GM18858 (cell line): Measurements from ENCODE around the gene GPR15.
A peak's percentile ranks its signal among the peaks of the same experiment; 100 is the strongest.

Experiments
- ATAC-seq: cut with Tn5 transposase; IDR thresholded peaks from one replicate; pipeline ENCODE4 v1.9.1; 2021; ENCODE audit not compliant: unreplicated experiment

The GPR15 gene

DNA sequence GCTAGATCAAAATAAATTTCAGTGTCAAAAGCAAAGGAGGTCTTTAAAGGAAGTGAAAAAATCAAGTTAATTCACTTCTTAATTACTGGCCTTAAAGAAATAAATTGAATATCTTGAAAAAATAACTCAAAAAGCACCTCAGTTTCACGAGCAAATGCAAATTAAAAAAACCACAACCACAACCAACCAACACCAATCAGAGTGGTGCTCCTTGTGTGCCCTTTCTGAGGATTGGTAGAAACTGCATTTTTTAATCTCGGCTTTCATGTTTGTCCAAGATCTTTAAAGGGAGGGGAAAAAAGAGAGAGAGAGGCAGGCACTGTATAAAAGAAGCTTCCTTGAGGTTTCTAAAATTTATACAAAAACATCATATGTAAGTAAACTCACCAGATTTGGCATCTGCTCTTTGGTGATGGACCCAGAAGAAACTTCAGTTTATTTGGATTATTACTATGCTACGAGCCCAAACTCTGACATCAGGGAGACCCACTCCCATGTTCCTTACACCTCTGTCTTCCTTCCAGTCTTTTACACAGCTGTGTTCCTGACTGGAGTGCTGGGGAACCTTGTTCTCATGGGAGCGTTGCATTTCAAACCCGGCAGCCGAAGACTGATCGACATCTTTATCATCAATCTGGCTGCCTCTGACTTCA, at the start of gene GPR15:
TSS of gene GPR15 (plus strand) at position 357 of the 653 bp plus-strand sequence. CDS start at position 413, 56 bp downstream.
- peak; percentile 22 for ATAC-seq

DNA sequence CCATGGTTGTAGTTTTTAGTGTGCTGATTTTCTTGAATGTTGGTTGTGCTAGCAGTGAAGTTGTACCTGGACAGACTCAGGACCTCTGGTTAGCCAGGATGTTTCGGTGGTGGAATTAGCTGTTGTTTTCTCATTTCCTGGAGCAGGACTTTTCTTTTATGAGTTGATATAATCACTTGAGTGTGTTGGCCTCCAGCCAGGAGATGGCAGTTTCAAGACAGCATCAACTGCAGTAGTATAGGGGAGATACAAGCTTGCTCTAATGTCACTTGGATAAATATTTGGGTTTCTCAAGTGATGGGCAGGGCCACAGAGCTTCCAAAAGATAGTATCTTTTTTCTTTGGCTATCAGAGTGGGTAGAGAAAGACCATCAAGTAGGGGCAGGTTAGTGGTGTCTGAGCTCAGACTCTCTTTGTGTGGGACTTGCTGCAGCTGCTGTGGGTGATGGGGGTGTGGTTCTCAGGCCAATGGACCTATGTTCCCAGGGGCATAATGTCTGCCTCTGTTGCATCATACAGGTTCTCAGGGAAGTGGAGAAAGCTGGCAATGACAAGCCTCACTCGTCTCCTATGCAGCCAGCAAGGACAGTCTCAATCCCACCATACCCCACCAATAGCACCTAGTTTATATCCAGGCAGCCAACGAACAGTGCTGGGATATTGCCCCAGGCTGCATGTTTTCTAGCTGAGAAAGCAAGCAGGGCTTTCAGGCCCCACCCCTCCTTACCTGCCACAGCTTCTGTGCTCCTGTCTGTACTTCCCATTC, 48.9 kb upstream of the GPR15 start:
- no peak for ATAC-seq

DNA sequence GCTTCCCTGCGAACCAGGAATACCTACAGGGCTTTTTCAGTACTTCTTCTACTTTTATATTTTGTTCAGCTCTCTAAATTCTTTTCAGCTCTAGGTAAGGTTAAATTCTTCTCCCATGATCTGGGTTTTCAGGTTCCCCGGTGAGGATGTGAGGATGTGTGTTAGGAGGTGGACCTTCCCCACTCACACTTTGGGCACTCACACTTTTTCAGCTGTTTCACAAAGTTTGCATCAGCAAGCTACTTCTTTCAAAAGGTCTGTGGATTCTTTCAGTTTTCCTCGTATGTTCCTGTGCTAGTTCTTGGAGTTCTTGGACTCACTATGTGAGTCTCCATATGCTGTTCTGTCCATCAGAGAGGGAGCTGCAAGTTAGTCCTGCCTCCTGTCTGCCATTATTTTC, 48.2 kb upstream of the GPR15 start:
- no peak for ATAC-seq

DNA sequence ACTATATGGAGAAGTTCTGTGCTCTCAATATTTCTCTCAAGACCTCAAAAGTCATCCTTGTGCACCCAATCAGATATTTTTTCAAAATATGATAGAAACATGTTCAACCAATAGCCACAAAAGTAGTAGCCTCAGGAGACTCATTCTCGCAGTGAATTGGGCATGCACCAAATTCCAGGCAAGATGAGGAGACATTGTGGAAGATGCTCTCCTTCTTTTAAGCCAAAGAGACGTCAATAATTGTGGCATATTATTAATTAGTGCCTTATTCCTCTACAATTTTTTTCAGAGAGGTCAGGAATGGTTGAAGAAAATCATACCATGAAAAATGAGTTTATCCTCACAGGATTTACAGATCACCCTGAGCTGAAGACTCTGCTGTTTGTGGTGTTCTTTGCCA, 34.4 kb upstream of the GPR15 start, which contains the start of gene OR5K2:
TSS of gene OR5K2 (plus strand) at position 301 of the 400 bp plus-strand sequence. CDS start at position 301, 0 bp downstream.
- no peak for ATAC-seq

DNA sequence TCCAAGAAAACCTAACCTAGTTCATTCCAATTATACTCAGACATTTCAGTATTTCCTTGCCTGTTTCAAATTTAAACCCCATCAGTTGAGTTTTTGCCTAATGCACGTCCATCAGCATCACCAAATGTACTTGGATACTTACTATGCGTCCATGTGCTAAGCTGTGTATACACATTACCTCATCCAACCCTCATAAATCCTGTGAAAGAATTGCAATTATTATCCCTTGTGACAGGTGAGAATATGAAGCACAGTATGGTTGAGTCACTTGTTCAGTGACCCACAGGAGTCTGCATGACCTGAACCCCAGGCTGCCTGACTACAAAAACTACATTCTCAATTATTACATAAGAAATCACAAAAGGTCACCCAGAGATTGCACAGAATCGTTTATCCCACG, 31.8 kb upstream of the GPR15 start:
- no peak for ATAC-seq

DNA sequence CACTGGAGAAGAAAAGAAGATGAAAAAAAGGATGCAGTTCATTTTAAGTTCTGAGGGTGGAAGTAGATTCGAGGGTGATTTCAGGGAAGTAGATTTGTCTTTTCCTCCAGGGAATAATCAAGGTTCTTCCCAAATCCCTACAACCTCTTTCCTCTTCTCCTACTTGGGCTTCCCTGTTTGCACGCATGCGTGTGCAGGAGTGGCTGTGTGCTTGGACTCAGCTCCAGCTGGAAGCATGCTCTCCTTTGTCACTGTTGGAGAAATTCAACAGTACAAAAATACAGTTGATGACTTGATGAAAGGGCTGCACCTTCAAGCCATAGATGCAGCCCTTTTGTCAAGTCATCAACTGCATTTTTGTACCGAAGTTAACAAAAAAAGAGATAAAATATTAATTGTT, 30.5 kb upstream of the GPR15 start:
- no peak for ATAC-seq

DNA sequence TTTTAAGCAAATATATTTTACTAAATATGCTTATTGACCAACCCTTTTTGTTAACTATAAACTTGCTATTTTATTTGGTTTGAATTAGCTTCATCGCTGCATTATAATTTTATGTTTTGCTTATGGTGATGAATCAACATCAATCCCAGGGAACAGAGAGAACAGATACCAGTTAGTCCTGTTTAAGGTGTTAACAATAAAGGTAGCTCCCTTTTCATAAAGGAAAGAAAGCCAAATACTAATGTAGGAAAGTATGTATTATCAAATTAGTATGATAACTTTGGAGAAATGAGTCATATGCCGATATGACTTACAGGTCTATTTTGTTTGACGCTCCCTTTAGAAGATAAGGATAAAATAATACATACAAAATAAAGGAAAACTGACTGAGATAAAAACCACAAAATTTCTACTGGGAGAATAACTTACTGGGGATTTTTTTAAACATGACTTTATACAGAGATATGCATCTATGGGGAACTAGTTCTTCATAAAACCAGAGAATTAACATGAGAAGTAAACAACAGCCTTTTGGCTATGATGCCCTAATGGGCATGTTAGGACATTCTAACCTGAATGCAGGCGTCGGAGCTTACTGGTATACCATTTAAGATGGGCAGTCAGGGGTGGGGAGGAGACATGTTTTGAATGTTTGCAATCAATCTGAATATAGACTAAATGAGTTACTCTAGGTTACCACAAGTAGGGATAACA, 29.8 kb upstream of the GPR15 start:
- no peak for ATAC-seq

DNA sequence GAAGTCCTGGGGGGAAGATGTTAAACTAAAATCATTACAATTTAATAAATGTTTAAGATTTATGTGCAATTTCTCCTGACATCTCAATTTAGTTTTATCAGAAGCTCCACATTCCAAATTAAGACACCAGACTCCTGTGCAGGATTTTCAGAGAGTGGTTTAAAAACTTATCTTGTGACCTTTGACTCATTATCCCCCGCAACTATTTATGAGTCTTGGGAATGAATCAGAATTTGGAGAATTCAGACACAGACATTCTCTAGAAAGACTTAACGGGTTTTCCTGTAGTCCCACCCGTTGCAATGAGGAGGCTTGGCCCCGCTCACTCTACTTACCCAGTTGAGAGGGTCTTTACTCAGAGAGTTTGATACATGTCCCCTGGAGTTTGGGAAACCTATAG, 27.2 kb upstream of the GPR15 start:
- ATAC-seq: no peak

DNA sequence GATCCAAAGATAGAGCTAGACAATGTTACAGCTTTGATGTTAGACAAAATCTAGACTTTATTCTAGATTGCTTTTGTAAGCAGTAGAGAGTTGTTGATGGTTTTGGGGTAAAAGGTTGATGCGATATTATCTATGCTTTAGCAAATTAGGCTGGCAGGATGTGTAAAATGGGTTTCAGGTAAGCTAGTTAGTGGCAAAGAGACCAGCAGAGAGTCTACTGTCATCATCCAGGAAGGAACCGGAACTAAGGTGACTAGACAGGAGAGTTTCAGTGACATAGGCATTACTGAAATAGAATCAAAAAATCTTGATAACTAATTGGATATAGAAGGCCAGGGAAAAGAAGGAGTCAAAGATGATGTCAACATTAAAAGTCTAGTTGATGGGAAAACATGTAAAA, 23.2 kb upstream of the GPR15 start:
- ATAC-seq: no peak

DNA sequence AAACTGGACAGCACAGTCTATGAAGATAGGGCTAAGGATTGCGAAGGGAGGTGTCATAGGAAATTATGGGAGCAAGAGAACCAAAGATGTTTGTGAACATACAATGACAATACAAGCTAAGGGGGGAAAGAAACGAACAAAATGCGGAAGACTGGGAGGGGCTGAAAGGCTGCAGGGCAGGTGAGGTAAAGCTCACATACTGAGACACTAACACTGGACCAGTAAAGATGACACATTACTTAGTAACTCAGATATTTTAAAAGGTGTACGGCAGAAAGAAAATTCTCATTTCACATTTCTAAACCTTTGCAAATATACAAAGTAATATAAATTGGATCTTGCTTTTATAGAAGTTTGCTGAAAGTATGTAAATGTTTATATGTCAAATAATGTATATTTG, 19.2 kb upstream of the GPR15 start:
- no peak for ATAC-seq

DNA sequence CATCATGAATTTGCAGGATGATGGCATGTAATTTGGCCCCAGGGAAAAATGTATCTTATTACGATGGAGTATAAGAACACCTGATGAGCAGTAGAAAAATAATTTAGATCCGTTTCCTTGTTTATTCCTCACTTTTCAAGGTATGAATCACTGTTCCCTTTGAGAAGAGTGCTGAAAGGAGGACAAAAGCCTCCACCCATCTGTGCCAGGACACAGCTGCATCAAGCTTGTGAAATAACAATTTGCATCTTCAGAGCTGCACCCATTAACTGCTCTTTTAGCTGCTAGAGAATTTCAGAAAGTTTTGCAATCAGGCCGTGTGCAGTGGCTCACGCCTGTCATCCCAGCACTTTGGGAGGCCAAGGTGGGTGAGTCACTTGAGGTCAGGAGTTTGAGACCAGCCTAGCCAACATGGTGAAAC, 18.7 kb upstream of the GPR15 start:
- ATAC-seq: no peak

DNA sequence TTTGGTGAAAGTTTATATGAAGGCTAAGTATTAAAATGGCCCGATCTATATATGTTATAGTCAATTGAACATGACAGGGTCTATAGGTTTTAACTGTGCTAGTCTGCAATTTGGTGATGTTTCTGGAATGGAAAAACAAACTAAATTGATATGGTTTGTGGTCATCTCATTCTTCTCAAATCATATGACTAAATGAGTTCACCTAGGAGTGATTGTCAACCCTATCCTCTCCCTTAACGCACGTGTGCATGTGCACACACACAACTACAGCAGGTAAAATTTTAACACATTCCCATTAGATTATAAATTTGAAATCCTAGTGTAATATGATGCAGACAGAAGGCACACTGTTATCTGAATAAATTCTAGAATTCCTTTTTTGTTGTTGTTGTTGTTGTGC, 18.0 kb upstream of the GPR15 start:
- ATAC-seq: no peak

DNA sequence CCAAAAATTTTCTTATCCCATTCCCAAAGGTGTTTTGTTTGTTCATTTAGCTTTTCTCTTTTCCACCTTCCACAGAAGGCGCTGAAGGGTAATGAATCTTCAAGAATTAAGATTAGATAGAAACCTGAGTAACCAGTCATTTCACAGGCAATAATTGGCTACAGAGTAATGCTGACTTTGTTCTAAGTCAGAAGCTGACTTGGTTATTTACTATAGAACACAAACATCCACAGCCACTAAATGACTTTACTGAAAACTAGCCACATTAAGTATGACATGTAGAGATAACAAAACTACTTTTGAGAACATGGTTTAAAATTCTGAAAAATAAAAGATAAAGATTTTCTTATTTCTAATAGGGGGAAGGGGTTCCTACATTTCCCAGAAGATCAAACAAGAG, 16.8 kb upstream of the GPR15 start:
- ATAC-seq: no peak

DNA sequence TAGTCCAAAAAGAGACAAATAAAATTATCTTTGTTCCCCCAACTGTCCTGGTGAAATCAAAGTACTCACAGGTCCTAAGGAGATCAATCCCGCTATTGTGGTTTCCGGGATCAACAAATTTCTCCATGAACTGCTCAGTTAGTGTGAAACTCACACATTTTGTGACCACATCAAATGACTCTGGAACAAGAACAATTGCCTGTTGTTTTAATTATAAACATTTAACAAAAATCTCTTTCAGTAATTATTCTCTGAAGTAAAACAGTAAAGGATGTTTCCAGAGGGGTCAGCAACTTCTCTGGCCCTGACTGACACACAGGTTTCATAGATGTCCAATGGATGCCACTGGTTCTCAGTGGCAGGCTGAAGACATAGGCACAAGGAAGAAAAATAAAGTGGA, 13.0 kb upstream of the GPR15 start:
- ATAC-seq: no peak

DNA sequence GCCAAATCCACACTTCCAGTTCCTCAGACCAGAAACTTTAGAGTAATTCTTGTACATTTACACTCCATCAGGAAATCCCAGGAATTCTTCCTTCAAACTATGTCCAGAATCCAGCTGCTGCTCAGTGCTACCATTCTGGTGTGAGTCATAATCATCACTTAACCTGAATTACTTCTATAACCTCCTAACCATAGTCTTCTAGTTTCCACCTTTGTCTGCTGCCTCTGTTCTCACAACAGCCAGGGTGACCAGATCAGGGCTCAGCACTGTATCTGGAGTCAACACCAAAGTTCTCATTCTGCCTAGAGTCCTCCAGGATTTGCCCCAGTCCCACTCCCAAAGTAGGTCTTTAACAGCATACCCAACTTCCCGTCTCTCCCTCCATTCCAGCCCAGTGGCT, 12.4 kb upstream of the GPR15 start:
- ATAC-seq: no peak

DNA sequence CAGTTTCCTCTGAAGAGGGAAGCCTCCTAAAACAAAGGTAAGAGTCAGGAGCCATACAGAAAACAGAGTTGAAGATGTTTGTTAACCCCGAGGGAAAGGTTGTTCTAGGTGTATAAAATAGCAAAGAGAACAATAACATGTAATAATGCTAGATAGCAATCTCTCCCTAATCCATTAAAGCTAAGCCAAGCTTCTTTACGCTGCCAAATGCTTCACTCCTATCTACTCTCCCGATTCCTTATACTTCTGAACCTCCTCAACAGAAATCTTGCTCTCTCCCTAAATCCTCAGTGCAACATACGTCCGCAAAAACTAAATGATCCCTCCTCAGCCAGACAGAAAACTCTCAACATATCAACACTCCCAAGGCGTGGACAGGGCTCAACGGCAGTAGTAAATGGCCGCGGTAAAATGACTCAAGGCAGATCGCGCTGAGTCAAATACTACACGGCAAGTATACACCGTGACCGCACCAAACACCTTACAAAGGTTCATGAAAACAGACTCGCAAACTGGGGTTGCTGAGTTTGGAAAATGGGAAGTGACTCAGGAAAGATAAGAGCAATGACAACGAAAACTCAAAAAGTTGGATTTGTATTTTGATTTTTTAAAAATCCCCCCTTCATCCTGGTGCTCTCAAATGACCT, 9.8 kb upstream of the GPR15 start:
- peak; percentile 27 for ATAC-seq

DNA sequence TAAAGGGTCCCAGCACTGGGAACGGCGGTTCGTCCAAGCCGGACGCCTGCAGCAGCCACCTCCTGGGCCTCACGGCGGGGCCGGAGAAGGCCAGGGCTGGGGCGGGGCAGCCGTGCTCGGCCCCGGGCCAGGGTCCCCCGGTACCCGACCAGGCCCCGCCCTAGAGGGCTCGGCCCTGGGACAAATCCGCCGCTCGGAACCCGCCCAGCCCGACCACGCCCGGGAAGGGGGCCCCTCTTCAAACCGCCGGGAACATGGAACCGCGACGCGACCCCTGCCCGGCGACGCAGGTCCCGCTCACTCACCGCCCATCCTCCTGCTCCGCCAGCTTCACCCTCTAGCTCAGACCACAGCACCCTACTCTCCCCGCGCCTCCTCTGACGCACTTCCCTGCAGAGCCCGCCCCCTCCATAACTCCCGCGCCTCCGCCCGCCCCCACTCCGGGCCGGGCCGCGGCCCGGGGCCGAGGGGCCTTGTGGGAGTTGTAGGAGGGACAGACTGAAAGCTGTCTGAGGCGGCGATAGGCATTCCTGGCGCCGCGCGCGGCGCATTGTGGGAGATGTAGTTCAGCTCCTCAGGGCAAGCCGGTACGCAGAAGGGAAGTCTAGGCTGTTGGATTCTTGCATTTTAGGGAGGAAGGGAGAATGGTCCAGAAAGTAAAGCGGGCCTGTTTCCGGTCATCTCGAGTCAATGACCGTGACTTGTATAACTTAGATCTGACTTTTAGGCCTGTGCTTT, 9.1 kb upstream of the GPR15 start, which contains the start of gene CLDND1:
TSS of gene CLDND1 (minus strand) at position 359 of the 738 bp plus-strand sequence. CDS start 1,478 bp downstream, outside the sequence.
- ATAC-seq: peak; percentile 70

DNA sequence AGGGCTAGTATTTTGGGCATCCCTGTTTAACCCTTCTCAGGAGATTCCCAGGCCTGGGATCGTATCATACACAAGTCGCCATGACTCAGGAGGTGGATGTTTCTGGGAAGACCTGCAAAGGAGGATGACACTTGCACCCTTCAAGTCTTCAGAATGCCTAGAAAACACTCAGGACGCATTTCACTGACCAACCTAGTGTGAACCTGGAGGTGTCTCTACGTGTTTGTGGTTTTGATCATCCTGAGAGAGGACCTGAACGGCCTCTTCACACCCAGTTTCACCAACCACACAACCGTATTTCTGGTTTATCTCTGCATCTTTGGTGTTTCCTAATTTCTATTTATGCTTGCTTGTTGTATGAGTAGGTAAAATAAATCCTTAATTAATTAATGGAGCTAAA, 6.3 kb upstream of the GPR15 start:
- ATAC-seq: no peak

DNA sequence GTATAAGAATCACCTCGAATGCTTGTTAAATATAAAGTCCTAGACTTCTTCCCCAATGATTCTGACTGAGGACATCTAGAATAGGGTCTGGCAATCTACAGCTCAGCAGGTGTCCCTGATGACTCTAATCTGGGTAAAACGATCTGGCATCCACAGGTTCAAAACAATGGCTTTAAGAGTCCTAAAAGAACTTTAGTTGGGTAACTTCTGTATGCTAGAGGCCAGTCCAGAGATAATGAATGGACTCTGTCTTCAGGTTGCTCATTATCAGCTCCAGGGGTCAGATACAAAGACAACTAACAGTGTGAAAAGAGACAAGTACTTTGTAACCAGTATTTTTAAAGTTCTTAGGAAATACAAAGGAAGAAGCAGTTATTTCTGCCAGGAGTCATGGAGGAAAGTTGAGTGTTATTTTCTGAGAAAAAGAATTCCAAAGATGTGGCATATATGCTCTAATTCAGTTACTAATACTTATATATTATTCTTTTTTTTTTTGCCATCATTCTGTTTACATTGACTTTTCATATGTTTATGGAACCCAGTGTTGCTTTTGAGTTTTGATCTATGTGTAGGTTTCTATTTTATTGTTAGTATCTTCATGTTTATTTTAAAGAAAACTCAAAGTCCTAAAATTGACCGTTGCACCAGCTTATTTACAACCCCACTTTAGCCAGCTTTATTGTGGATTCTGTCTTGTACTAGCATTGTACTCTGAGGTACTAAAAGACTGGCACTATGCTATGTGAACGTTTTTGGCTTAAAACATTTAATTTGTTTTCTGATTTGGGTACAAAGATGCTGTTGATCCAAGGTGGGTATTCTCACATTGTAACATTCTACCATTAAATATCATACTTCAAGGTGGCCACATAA, 3.1 kb upstream of the GPR15 start:
- no peak for ATAC-seq
